Subcutaneous adipose tissue (tissue), 4 donors: ENCODE results near the gene DYNLT2. TPM values are rescaled to one million over a fixed set of nuclear protein-coding genes. Genes with fewer than 3 reads are reported as not detected.

Experiments used
- CTCF ChIP-seq: fragments of 450-650 bp; IDR thresholded peaks from one replicate; pipeline ENCODE4 v1.5.1; 2016; ENCODE audit warnings: low read depth, mild to moderate bottlenecking, control low read depth, antibody characterized with exemption, moderate library complexity
- total RNA-seq, 4 donors: library from RNA; depleted of rRNA; stranded (reverse); fragments of >200 nt; gene quantifications; one replicate each; pipeline ENCODE4 v1.1.0, GENCODE V29; 2016

DYNLT2 gene
- total RNA-seq, 4 donors from 2014 or later: 1.3 to 2.6 (median 1.9) TPM

GRCh38 chr6:169775321-169775720 lies 23.9 kb upstream of the DYNLT2 start:
- TF ChIP-seq CTCF: no peak

- no peak for TF ChIP-seq CTCF
Observed at GRCh38 chr6:169774347-169774746, 23.0 kb upstream of the DYNLT2 start.

GRCh38 chr6:169766921-169767736 lies 15.8 kb upstream of the DYNLT2 start:
- TF ChIP-seq CTCF: no peak

GRCh38 chr6:169766232-169766631 lies 14.9 kb upstream of the DYNLT2 start:
- no peak for TF ChIP-seq CTCF

- no peak for TF ChIP-seq CTCF
Observed at GRCh38 chr6:169763881-169764280, 12.5 kb upstream of the DYNLT2 start.

- no peak for TF ChIP-seq CTCF
Observed at GRCh38 chr6:169763308-169763707, 11.9 kb upstream of the DYNLT2 start.

- TF ChIP-seq CTCF: no peak
Observed at GRCh38 chr6:169755162-169755561, 3.8 kb upstream of the DYNLT2 start.
